ENCODE results near the gene GRIN3B. TPM values are rescaled to one million over a fixed set of nuclear protein-coding genes. Genes with fewer than 3 reads are reported as not detected.

Gene GRIN3B
- total and polyA plus RNA-seq, 9 of the 15 experiments (the other 6 are each of a cell fraction or from before 2014, with no cell fraction given): 0.06 to 0.95 (median 0.19) TPM; not detected in 6

DNA sequence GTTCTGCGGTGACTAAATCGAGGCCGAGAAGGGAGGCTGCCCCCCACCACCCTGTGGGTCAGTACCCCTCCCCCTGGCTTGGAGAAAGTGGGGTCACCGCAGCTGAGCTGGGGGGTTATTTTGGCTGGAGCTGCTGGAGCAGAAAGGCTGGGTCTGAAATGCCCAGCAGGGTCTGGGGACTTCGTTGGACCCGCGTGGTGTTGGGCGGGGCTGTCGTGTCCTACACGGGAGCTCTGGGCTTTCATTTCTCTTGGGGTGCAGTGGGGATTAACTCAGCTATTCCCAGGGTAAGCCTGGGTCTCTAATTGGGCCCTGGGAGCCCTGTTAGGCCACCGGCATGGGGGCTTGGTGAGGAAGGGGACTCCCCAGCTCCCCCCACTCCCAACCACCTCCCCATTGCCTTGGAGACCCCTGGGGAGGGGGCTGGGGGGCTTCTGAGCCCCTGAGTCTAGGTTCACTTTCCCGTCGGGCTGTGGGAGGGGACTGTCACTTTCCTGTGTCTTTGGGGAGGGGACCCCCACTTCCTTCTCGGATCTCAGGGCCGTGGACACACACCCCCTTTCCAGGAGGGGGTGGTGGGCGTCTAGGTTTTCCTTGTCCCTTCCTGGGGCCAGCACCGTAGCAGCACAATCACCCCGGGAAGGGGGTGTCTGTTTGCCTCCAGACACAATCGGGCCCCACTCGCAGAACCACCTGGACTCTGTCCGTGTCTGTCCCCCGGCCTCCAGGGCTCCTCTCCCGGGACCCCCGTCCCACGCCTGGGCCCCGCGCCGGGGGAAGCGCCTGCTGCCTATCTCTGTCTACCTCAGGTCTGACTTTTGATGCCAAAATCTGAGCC is 26.3 kb upstream of the GRIN3B start:
- H3K27me3 ChIP-seq (ENCODE audit: control insufficient read depth in 2 of 2, insufficient read depth in 2 of 2, low read length in 2 of 2): no peaks in the 10 kb centered on the region
- intact Hi-C loops (cut with micrococcal nuclease) (no loop called here), in situ Hi-C loops (cut with MboI) (no loop called here)
- H3K9ac ChIP-seq (ENCODE audit: insufficient read depth in 1 of 2, low read depth in 2 of 2, low read length in 2 of 2): peak overlapping the region in 1 of 2 experiments; percentile 35; a peak in 1 of 4 replicates
- H2AFZ ChIP-seq (ENCODE audit: low read depth, low read length): no peak overlapping the region
- WGBS (ENCODE audit: insufficient coverage, low coverage, missing lambda C conversion rate): 82% methylated on average over 21 of the region's 29 CpGs
- no peak for FAIRE-seq
- no TSS peak for BruUV-seq (replicated peaks)
- CTCF ChIA-PET (ENCODE audit: low intra/inter-chr PET ratio): no interaction called here
- no peaks in the 10 kb centered on the region for H4K20me1 ChIP-seq (replicated peaks; ENCODE audit: control insufficient read depth, insufficient read depth, low read length)
- peaks cover 45% of the 10 kb centered on the region for H3K36me3 ChIP-seq (ENCODE audit: control insufficient read depth, insufficient read depth, low read length)
- DNase-seq (ENCODE audit: extremely low read depth in 1 of 4, low spot score in 3 of 4): no peak
- TF ChIP-seq, protein P1, sequence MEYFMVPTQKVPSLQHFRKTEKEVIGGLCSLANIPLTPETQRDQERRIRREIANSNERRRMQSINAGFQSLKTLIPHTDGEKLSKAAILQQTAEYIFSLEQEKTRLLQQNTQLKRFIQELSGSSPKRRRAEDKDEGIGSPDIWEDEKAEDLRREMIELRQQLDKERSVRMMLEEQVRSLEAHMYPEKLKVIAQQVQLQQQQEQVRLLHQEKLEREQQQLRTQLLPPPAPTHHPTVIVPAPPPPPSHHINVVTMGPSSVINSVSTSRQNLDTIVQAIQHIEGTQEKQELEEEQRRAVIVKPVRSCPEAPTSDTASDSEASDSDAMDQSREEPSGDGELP (CRISPR knock-in tag; IDR thresholded peaks at IDR 0.05; ENCODE audit: borderline replicate concordance): no peak
- TF ChIP-seq RBM22 (IDR thresholded peaks at IDR 0.05; ENCODE audit: low read depth, low read length, poor library complexity, severe bottlenecking): peak; percentile 55
- no peak overlapping the region for H3K4me2 ChIP-seq (ENCODE audit: insufficient read depth, low read length)
- POLR2A ChIA-PET: no interaction called here
- ATAC-seq: no peak
- no peaks in the 10 kb centered on the region for H3K9me1 ChIP-seq (ENCODE audit: control insufficient read depth, insufficient read depth, low read length)
- H3K4me1 ChIP-seq (replicated peaks in 1 of 2; ENCODE audit: control insufficient read depth in 2 of 2, insufficient read depth in 2 of 2, low read length in 2 of 2): peaks cover 0 to 42% of the 10 kb centered on the region in 2 experiments; a peak in 2 of 5 replicates
- H3K79me2 ChIP-seq (ENCODE audit: control insufficient read depth, insufficient read depth, low read length): peaks cover 3% of the 10 kb centered on the region; the same call in 1 of the 3 replicates
- no peak overlapping the region for H3K4me3 ChIP-seq
- H3K9me3 ChIP-seq (replicated peaks; ENCODE audit: control insufficient read depth, insufficient read depth, low read depth, low read length): peaks cover 13% of the 10 kb centered on the region
- no peak overlapping the region for H3K27ac ChIP-seq (ENCODE audit: extremely low read depth, low read depth, low read length)

All from K562 (cell line).